Panc1 (cell line): ENCODE results near the gene PPP2R5A. TPM values are rescaled to one million over a fixed set of nuclear protein-coding genes. Genes with fewer than 3 reads are reported as not detected.
A peak's percentile ranks its signal among the peaks of the same experiment; 100 is the strongest.

Source experiments
- ATAC-seq: fragments of 200-7000 bp; cut with Tn5 transposase; 2 replicates; pipeline ENCODE4 v1.9.1; 2020; ENCODE audit warnings: mild to moderate bottlenecking, moderate library complexity
- BruUV-seq: library from RNA; stranded (reverse); fragments of 400-500 nt; replicated peaks from 2 replicates; lab custom pipeline; 2021; lab: Mats Ljungman, UMichigan
- CTCF ChIA-PET: fragments of 300-600 bp; sonication (Branson Sonifier 250); formaldehyde crosslinking; loops from one replicate; lab custom pipeline; 2022; ENCODE audit warnings: antibody characterized with exemption; lab: Charles Lee
- POLR2A ChIA-PET: fragments of 300-600 bp; sonication (Branson Sonifier 250); formaldehyde crosslinking; loops from one replicate; lab custom pipeline; 2022; ENCODE audit warnings: antibody characterized with exemption; lab: Charles Lee
- DNase-seq: peaks from one replicate; pipeline ENCODE4 v3.0.0-alpha.2; 2010; ENCODE audit warnings: low read depth, low spot score
- H3K27ac ChIP-seq: 2 replicates; pipeline ENCODE4 v1.5.1; 2011; ENCODE audit warnings: mild to moderate bottlenecking, low read length, inconsistent platforms
- H3K27me3 ChIP-seq: fragments of 200-500 bp; sonication (Bioruptor generic); 2 replicates; pipeline ENCODE4 v1.6.0; 2014; ENCODE audit warnings: low read length, inconsistent platforms; ENCODE audit not compliant: control insufficient read depth, insufficient read depth
- H3K36me3 ChIP-seq: fragments of 200-500 bp; sonication (Bioruptor generic); 2 replicates; pipeline ENCODE4 v1.5.1; 2014; ENCODE audit warnings: inconsistent platforms, mild to moderate bottlenecking, low read length, moderate library complexity; ENCODE audit not compliant: control insufficient read depth, insufficient read depth
- H3K4me1 ChIP-seq: 2 replicates; pipeline ENCODE4 v1.5.1; 2011; ENCODE audit warnings: inconsistent platforms, mild to moderate bottlenecking, low read length, moderate library complexity; ENCODE audit not compliant: control insufficient read depth, insufficient read depth
- H3K4me3 ChIP-seq, 2 experiments: 2 replicates each; pipeline ENCODE4 v1.5.1; 2011 to 2012; ENCODE audit warnings: low read depth in 2 of 2, low read length in 2 of 2, mild to moderate bottlenecking in 2 of 2, inconsistent platforms in 1 of 2, moderate library complexity in 1 of 2
- H3K9me3 ChIP-seq: fragments of 200-500 bp; sonication (Bioruptor generic); 2 replicates; pipeline ENCODE4 v1.5.1; 2014; ENCODE audit warnings: low read depth, mild to moderate bottlenecking, inconsistent platforms, low read length, moderate library complexity; ENCODE audit not compliant: control insufficient read depth, insufficient read depth
- POLR2AphosphoS5 ChIP-seq: IDR thresholded peaks from 2 replicates; pipeline ENCODE4 v1.6.1; 2012; ENCODE audit warnings: mild to moderate bottlenecking, low read depth, low read length, moderate library complexity
- SIN3A ChIP-seq: IDR thresholded peaks from 2 replicates; pipeline ENCODE4 v1.6.1; 2012; ENCODE audit warnings: low read depth, mild to moderate bottlenecking, low read length, moderate library complexity, borderline replicate concordance; ENCODE audit not compliant: insufficient read depth
- TCF7L2 ChIP-seq: IDR thresholded peaks from 2 replicates; pipeline ENCODE4 v1.6.1; 2011; ENCODE audit warnings: mild to moderate bottlenecking, low read depth, low read length, inconsistent platforms
- in situ Hi-C: cut with HindIII; loops from 2 replicates; pipeline ENCODE4 v1.10.0; 2016; ENCODE audit warnings: low sequenced_read_pairs, low pct_unique_long_range_greater_than_20kb
- intact Hi-C: fragments of 100-400 bp; cut with micrococcal nuclease; formaldehyde crosslinking; loops from one replicate; pipeline ENCODE4 v1.10.0; 2022; ENCODE audit not compliant: unreplicated experiment
- total RNA-seq: library from RNA; stranded (reverse); gene quantifications from one replicate; pipeline ENCODE4 v1.2.1, GENCODE V29; 2021; ENCODE audit not compliant: unreplicated experiment
- TF ChIP-seq, protein P1 (sequence below), 2 experiments: IDR thresholded peaks; 2 replicates each; pipeline ENCODE4 v1.6.1; 2011 to 2012; ENCODE audit warnings: low read depth in 2 of 2, control low read depth in 1 of 2, low read length in 1 of 2, mild to moderate bottlenecking in 1 of 2, moderate library complexity in 1 of 2; ENCODE audit not compliant: insufficient read depth in 1 of 2
- TF ChIP-seq, protein P2 (sequence below): fragments of 450-650 bp; IDR thresholded peaks from 2 replicates; pipeline ENCODE4 v1.5.1; 2017; ENCODE audit warnings: mild to moderate bottlenecking

The PPP2R5A gene
- total RNA-seq, 1 experiment from 2014 or later = 44.3 TPM

DNA sequence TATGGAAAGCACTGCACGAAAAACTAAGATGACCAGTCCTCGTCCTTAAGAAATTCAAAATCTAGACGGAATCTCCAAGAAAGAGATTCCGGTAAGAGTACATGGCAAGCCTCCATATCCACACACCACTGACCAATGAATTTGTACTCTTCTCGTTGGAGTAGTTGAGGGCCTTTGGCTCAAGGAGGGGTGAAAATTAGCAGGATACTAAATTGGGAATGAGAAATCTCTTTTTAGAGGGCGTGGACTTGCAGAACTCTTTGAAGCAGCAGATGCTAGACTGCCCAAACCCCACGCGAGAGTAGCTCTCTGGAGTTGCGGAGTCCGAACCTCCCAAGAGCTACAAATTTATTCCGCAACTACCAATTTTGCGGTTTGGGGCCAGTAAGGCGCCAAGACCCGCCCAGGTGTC, 872 bp upstream of the PPP2R5A start:
- intact Hi-C loops = no loop called here
- ChIA-PET POLR2A (no interaction called here), CTCF (no interaction called here)
- Histone ChIP-seq H3K27me3 (no peaks in the 10 kb centered on the region), H3K36me3 (peaks cover 2% of the 10 kb centered on the region), H3K4me3 (peak overlapping the region; percentile 64 to 97), H3K9me3 (no peaks in the 10 kb centered on the region), H3K4me1 (peaks cover 19% of the 10 kb centered on the region; the same call in 1 of the 2 replicates), H3K27ac (peak overlapping the region; percentile 89)
- ATAC-seq (no peak), DNase-seq (no peak)
- in situ Hi-C loops = no loop called here
- BruUV-seq = TSS peak; percentile 87
- TF ChIP-seq POLR2AphosphoS5 = no peak

DNA sequence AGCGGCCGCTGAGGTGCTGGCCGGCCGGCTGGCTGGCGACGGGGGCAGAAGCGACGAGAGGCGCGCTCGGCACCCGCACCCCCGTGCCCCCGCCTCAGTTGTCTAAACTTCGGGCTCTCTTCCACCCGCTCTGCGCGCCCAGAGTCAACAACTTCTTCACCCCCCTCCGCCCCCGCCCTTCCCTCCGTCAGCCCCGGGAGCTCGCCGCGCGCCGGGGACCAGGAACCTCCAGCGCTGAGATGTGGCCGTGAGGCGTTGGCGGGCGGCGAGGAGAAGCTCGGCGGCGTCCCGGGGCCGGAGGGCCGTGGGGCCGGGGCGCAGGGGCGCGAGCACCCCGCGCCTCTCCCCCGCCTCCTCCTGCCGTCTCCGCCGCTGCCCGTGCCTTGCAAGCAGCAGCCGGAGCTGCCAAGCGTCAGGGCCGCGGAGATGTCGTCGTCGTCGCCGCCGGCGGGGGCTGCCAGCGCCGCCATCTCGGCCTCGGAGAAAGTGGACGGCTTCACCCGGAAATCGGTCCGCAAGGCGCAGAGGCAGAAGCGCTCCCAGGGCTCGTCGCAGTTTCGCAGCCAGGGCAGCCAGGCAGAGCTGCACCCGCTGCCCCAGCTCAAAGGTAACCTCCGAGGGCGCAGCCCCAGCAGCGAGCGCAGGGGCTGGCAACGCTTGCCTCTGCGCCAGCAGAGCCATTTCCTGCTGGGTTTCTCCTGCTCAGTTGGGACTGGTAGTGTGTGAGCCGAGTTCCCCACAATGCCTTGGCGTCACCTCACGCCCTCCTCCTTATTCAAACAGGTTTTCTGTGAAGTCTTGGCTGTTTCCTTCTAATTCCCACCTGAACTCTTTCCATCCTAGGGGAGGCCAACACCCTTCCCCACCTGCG, 710 bp downstream of the PPP2R5A start:
- ATAC-seq (peak; percentile 50), DNase-seq (no peak)
- Histone ChIP-seq H3K36me3 (peaks cover 2% of the 10 kb centered on the region), H3K4me1 (peaks cover 34% of the 10 kb centered on the region), H3K4me3 (peak overlapping the region; percentile 64 to 93), H3K27ac (peak overlapping the region; percentile 88), H3K27me3 (no peaks in the 10 kb centered on the region), H3K9me3 (no peaks in the 10 kb centered on the region)
- CTCF ChIA-PET = interaction anchor here (0.6 kb wide), 1 partner anchor 134 kb away, joined by 9 read pairs; no protein-coding TSS in a partner anchor
- in situ Hi-C loops = no loop called here
- POLR2A ChIA-PET = interaction anchor here (0.6 kb wide), 1 partner anchor 530 kb away, joined by 3 read pairs; no protein-coding TSS in a partner anchor
- intact Hi-C loops = no loop called here
- TF ChIP-seq POLR2AphosphoS5 = no peak
- TF ChIP-seq SIN3A = 0 out of 2 replicates have a peak, but pooled peaks have one; percentile 66
- no TSS peak for BruUV-seq

DNA sequence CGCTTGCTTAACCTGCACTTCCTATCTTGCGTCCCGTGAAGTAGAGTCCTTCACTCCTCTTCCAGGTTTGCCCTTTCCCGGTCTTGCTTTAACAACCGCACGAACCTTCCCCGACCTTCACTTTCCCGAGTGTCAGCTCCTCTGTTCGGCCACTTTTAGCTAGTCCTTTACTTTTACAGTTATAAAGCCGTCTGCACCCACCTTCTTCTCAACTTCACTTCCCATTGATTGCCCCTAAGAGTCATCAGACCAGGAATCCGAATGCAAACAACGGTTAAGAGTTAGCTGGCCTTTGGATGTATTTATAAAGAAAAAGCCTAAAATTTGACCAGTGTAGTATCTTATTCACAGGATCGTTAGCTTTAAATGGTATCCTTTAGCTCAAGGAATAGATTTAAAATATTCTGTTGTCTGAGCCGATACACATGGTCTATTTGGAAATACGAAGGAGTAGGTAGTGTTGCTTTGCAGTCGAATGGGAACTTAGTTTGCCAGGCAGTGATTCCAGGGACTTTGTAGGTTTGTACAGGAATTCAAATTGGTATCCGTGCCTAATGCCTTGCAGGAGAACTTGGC, 1.4 kb downstream of the PPP2R5A start:
- H3K4me1 ChIP-seq = peaks cover 41% of the 10 kb centered on the region
- TF ChIP-seq SIN3A (no peak), TCF7L2 (no peak), POLR2AphosphoS5 (no peak)
- TF ChIP-seq, protein P1, sequence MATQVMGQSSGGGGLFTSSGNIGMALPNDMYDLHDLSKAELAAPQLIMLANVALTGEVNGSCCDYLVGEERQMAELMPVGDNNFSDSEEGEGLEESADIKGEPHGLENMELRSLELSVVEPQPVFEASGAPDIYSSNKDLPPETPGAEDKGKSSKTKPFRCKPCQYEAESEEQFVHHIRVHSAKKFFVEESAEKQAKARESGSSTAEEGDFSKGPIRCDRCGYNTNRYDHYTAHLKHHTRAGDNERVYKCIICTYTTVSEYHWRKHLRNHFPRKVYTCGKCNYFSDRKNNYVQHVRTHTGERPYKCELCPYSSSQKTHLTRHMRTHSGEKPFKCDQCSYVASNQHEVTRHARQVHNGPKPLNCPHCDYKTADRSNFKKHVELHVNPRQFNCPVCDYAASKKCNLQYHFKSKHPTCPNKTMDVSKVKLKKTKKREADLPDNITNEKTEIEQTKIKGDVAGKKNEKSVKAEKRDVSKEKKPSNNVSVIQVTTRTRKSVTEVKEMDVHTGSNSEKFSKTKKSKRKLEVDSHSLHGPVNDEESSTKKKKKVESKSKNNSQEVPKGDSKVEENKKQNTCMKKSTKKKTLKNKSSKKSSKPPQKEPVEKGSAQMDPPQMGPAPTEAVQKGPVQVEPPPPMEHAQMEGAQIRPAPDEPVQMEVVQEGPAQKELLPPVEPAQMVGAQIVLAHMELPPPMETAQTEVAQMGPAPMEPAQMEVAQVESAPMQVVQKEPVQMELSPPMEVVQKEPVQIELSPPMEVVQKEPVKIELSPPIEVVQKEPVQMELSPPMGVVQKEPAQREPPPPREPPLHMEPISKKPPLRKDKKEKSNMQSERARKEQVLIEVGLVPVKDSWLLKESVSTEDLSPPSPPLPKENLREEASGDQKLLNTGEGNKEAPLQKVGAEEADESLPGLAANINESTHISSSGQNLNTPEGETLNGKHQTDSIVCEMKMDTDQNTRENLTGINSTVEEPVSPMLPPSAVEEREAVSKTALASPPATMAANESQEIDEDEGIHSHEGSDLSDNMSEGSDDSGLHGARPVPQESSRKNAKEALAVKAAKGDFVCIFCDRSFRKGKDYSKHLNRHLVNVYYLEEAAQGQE (IDR thresholded peaks at IDR 0.05; ENCODE audit: insufficient read depth in 1 of 2, low read depth in 2 of 2, low read length in 1 of 2) = no peak
- TF ChIP-seq, protein P2, sequence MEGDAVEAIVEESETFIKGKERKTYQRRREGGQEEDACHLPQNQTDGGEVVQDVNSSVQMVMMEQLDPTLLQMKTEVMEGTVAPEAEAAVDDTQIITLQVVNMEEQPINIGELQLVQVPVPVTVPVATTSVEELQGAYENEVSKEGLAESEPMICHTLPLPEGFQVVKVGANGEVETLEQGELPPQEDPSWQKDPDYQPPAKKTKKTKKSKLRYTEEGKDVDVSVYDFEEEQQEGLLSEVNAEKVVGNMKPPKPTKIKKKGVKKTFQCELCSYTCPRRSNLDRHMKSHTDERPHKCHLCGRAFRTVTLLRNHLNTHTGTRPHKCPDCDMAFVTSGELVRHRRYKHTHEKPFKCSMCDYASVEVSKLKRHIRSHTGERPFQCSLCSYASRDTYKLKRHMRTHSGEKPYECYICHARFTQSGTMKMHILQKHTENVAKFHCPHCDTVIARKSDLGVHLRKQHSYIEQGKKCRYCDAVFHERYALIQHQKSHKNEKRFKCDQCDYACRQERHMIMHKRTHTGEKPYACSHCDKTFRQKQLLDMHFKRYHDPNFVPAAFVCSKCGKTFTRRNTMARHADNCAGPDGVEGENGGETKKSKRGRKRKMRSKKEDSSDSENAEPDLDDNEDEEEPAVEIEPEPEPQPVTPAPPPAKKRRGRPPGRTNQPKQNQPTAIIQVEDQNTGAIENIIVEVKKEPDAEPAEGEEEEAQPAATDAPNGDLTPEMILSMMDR = no peak
- peaks cover 2% of the 10 kb centered on the region for H3K36me3 ChIP-seq
- no peaks in the 10 kb centered on the region for H3K9me3 ChIP-seq
- ChIA-PET POLR2A (no interaction called here), CTCF (no interaction called here)
- DNase-seq = no peak
- BruUV-seq = no TSS peak
- intact Hi-C loops = no loop called here
- no peak for ATAC-seq
- H3K4me3 ChIP-seq = peak overlapping the region; percentile 64 to 93
- in situ Hi-C loops = no loop called here
- no peaks in the 10 kb centered on the region for H3K27me3 ChIP-seq
- peak overlapping the region; percentile 88 for H3K27ac ChIP-seq
